Keratinocyte (primary cell): ENCODE data around the gene STRIP1. TPM values are rescaled to one million over a fixed set of nuclear protein-coding genes. Genes with fewer than 3 reads are reported as not detected.

Experiments used
- DNase-seq: peaks from one replicate; pipeline ENCODE4 v3.0.0-alpha.2; 2011; ENCODE audit warnings: low read depth, missing footprints, low spot score
- FAIRE-seq: peaks from 2 replicates; lab custom pipeline; 2011; peaks lifted over from hg19 to GRCh38; lab: Jason Lieb, UNC
- H2AFZ ChIP-seq: 2 replicates; pipeline ENCODE4 v1.6.0; 2012; ENCODE audit warnings: low read length, control low read depth, inconsistent platforms; ENCODE audit not compliant: control insufficient read depth
- H3K27ac ChIP-seq: 2 replicates; pipeline ENCODE4 v1.5.1; 2011; ENCODE audit warnings: low read length; ENCODE audit not compliant: control insufficient read depth, insufficient read depth
- H3K27me3 ChIP-seq: 3 replicates; pipeline ENCODE4 v1.6.0; 2011; ENCODE audit warnings: low read length; ENCODE audit not compliant: control insufficient read depth, insufficient read depth; ENCODE audit errors: extremely low read depth
- H3K36me3 ChIP-seq, 2 experiments: 2 replicates in 1 of 2; 3 replicates in 1 of 2; pipeline ENCODE4 v1.5.1; 2011; ENCODE audit warnings: low read length in 2 of 2, mild to moderate bottlenecking in 1 of 2; ENCODE audit not compliant: control insufficient read depth in 2 of 2, insufficient read depth in 2 of 2; ENCODE audit errors: extremely low read depth in 1 of 2
- H3K4me1 ChIP-seq: 3 replicates; pipeline ENCODE4 v1.5.1; 2011; ENCODE audit warnings: low read length; ENCODE audit not compliant: control insufficient read depth, insufficient read depth; ENCODE audit errors: extremely low read depth
- H3K4me2 ChIP-seq: 3 replicates; pipeline ENCODE4 v1.6.0; 2011; ENCODE audit warnings: low read depth, low read length; ENCODE audit not compliant: control insufficient read depth, insufficient read depth; ENCODE audit errors: extremely low read depth
- H3K4me3 ChIP-seq, 3 experiments: fragments of 200-600 bp in 1 of 3; sonication (generic) in 1 of 3; 2 replicates in 2 of 3; 3 replicates in 1 of 3; pipeline ENCODE4 v1.5.1; 2011 to 2016; ENCODE audit warnings: low read length in 3 of 3, mild to moderate bottlenecking in 3 of 3, control low read depth in 2 of 3, inconsistent platforms in 1 of 3, low read depth in 1 of 3, mixed read lengths in 1 of 3, mixed run types in 1 of 3, moderate library complexity in 1 of 3; ENCODE audit not compliant: control insufficient read depth in 2 of 3, insufficient read depth in 2 of 3; ENCODE audit errors: extremely low read depth in 1 of 3
- H3K79me2 ChIP-seq: 2 replicates; pipeline ENCODE4 v1.6.0; 2012; ENCODE audit warnings: low read length; ENCODE audit not compliant: control insufficient read depth, insufficient read depth
- H3K9ac ChIP-seq: 3 replicates; pipeline ENCODE4 v1.6.0; 2011; ENCODE audit warnings: low read length; ENCODE audit not compliant: control insufficient read depth, insufficient read depth; ENCODE audit errors: extremely low read depth
- H3K9me1 ChIP-seq: 3 replicates; pipeline ENCODE4 v1.6.0; 2011; ENCODE audit warnings: low read length; ENCODE audit not compliant: control insufficient read depth, insufficient read depth; ENCODE audit errors: extremely low read depth
- H3K9me3 ChIP-seq: 2 replicates; pipeline ENCODE4 v1.5.1; 2012; ENCODE audit warnings: low read depth, low read length; ENCODE audit not compliant: control insufficient read depth
- H4K20me1 ChIP-seq: 3 replicates; pipeline ENCODE4 v1.6.0; 2011; ENCODE audit warnings: low read length; ENCODE audit not compliant: control insufficient read depth, insufficient read depth; ENCODE audit errors: extremely low read depth
- CTCF ChIP-seq, 3 experiments: IDR thresholded peaks in 1 of 3; conservative IDR thresholded peaks in 1 of 3; optimal IDR thresholded peaks in 1 of 3; 2 replicates in 2 of 3; 3 replicates in 1 of 3; pipeline versions ENCODE3 to v1.5.1; 2011; ENCODE audit warnings: low read length in 3 of 3, mild to moderate bottlenecking in 3 of 3, moderate library complexity in 2 of 3, control low read depth in 1 of 3, inconsistent platforms in 1 of 3; ENCODE audit not compliant: insufficient read depth in 2 of 3; ENCODE audit errors: extremely low read depth in 1 of 3
- EZH2 ChIP-seq: IDR thresholded peaks from one replicate; pipeline ENCODE4 v1.6.1; 2012; ENCODE audit warnings: inconsistent platforms, mild to moderate bottlenecking, low read length, moderate library complexity
- dilution Hi-C: fragments of 300-500 bp; cut with MboI; formaldehyde crosslinking; loops from one replicate; pipeline ENCODE4 v1.7.0; 2020; ENCODE audit warnings: low sequenced_read_pairs; ENCODE audit not compliant: extremely low pct_ligation_motif_present
- polyA plus RNA-seq, 5 experiments: library from polyadenylated mRNA; depleted of rRNA in 3 of 5; stranded (reverse) in 3 of 5; stranded (forward) in 1 of 5; unstranded in 1 of 5; fragments of >200 nt; gene quantifications; 1 replicate in 1 of 5; 2 replicates in 3 of 5; 3 replicates in 1 of 5; pipeline versions ENCODE4 v1.2.1 to v1.2.3, GENCODE V29; 2011 to 2012; ENCODE audit warnings: missing spikeins in 2 of 5, low read depth in 1 of 5, low replicate concordance in 1 of 5

Gene STRIP1
- polyA plus RNA-seq, 1 donor (not counting 4 experiments of a cell fraction or from before 2014, with no cell fraction given): 24.6 TPM

DNA sequence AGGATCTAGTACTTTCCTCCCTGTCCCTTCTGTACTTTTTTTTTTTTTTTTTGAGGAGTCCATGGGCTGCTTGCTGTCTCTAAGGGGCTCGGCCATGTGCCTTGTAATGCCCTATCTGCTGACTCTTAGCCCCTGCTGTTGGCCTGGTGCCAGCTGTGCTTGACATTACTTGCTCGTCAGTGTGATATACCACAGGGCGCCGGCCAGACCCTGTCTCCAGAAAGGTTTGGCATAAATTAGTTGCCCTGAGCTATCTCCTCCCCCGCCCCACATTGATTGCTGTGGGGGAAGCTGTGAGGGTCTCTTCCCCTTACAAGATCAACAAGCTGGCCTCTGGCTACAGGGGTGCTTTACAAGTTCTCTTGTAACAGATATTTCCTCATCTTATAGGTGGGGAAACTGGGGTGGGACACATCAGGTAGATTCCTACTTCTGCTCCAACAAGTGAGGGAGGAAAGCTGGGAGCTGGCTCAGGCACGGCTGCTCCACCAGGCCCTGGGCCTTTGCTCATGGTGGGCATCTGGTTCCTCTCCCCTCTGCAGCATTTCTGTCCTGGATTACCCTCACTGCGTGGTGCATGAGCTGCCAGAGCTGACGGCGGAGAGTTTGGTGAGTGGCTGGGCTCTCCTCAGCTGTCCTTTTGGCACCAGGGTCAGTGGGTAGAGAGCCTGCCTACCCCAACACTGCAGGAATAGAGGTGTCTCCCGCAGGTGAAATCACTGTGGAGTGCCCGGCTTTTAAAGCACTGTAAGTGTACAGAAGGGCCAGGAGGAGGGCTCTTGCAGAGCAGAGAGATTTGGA is 15.6 kb downstream of the STRIP1 start:
- no peaks in the 10 kb centered on the region for H4K20me1 ChIP-seq
- no peak for FAIRE-seq
- DNase-seq: no peak
- H2AFZ ChIP-seq: no peak overlapping the region
- H3K4me2 ChIP-seq: no peak overlapping the region
- peaks cover 60 to 61% of the 10 kb centered on the region in 2 experiments for H3K36me3 ChIP-seq
- H3K9ac ChIP-seq: no peak overlapping the region
- dilution Hi-C loops: no loop called here
- no peaks in the 10 kb centered on the region for H3K9me1 ChIP-seq
- TF ChIP-seq EZH2 (no peak), CTCF (optimal IDR thresholded peaks at IDR 0.05 in 1 of 3, IDR thresholded peaks at IDR 0.05 in 1 of 3, conservative IDR thresholded peaks at IDR 0.05 in 1 of 3; ENCODE audit: extremely low read depth in 1 of 3, insufficient read depth in 2 of 3, low read length in 3 of 3) (no peak)
- no peaks in the 10 kb centered on the region for H3K27me3 ChIP-seq
- H3K79me2 ChIP-seq: no peaks in the 10 kb centered on the region
- H3K4me1 ChIP-seq: peaks cover 3% of the 10 kb centered on the region
- no peaks in the 10 kb centered on the region for H3K9me3 ChIP-seq
- H3K27ac ChIP-seq: no peak overlapping the region
- H3K4me3 ChIP-seq: no peak overlapping the region

- Histone ChIP-seq H3K36me3 (peaks cover 57 to 61% of the 10 kb centered on the region in 2 experiments), H3K4me2 (no peak overlapping the region), H4K20me1 (no peaks in the 10 kb centered on the region), H3K27ac (no peak overlapping the region), H3K9ac (no peak overlapping the region), H3K4me3 (no peak overlapping the region), H3K9me3 (no peaks in the 10 kb centered on the region), H3K4me1 (peaks cover 10% of the 10 kb centered on the region), H3K9me1 (no peaks in the 10 kb centered on the region), H2AFZ (no peak overlapping the region), H3K79me2 (no peaks in the 10 kb centered on the region), H3K27me3 (no peaks in the 10 kb centered on the region)
- dilution Hi-C loops: no loop called here
- DNase-seq (no peak), FAIRE-seq (no peak)
- TF ChIP-seq CTCF (optimal IDR thresholded peaks at IDR 0.05 in 1 of 3, IDR thresholded peaks at IDR 0.05 in 1 of 3, conservative IDR thresholded peaks at IDR 0.05 in 1 of 3; ENCODE audit: extremely low read depth in 1 of 3, insufficient read depth in 2 of 3, low read length in 3 of 3): no peak
- TF ChIP-seq EZH2: no peak
Measured at GRCh38 chr1:110050602-110051261, 16.3 kb downstream of the STRIP1 start.
